NCI-H460 (cell line): Measurements from ENCODE around the gene BCL11B. TPM values are rescaled to one million over a fixed set of nuclear protein-coding genes. Genes with fewer than 3 reads are reported as not detected.

Source experiments
- DNase-seq: peaks from one replicate; pipeline ENCODE4 v3.0.0-alpha.2; 2016; ENCODE audit warnings: low read depth; ENCODE audit errors: extremely low read depth
- polyA plus RNA-seq: library from polyadenylated mRNA; depleted of rRNA; stranded (reverse); fragments of >200 nt; gene quantifications from 2 replicates; pipeline ENCODE4 v1.2.3, GENCODE V29; 2014; cell fraction: nucleus; rRNA removed
- total RNA-seq: library from RNA; depleted of rRNA; stranded (reverse); fragments of >200 nt; shearing (Covaris generic); gene quantifications from 2 replicates; pipeline ENCODE4 v1.2.3, GENCODE V29; 2014; rRNA removed

BCL11B gene
- 0.14 TPM in 1 of 2 replicates, not detected in the other for total RNA-seq
- polyA plus RNA-seq = not detected in 2 replicates

DNA sequence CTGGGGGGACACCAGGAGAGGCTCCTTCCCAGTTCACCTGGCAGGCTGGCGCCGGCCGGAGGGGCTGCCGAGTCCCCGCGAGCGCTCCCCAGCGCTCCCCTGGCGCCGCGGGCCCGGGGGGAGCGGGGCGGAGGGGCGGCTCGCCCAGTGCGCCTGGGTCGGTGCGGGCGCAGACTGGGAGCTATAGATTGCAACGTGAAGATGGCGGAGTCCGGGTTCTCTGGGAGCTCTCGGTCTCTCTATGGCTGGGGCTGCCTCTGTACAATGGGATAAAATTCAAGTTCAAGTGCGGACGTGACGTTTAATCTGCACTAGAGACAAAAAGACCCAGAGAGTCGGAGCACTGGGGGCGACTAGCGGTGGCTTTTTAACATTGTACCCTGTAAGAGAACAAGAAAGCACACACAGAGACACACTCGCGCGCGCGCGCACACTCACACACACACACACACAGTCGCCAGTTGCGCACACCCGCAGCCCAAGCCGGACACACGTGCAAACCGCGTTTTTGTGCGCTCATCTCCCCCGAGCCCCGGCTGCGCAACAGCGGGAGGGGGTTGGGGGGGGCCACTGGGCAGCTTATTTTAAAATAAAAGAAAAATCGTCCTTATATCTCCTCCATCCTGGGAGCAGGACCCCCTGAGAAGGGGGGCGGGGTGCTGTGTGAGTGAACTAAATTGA lies at the start of gene BCL11B:
BCL11B (minus strand) TSS at position 247 of the 681 bp plus-strand sequence. CDS start 979 bp downstream, outside the sequence.
- DNase-seq = peak; percentile 84

DNA sequence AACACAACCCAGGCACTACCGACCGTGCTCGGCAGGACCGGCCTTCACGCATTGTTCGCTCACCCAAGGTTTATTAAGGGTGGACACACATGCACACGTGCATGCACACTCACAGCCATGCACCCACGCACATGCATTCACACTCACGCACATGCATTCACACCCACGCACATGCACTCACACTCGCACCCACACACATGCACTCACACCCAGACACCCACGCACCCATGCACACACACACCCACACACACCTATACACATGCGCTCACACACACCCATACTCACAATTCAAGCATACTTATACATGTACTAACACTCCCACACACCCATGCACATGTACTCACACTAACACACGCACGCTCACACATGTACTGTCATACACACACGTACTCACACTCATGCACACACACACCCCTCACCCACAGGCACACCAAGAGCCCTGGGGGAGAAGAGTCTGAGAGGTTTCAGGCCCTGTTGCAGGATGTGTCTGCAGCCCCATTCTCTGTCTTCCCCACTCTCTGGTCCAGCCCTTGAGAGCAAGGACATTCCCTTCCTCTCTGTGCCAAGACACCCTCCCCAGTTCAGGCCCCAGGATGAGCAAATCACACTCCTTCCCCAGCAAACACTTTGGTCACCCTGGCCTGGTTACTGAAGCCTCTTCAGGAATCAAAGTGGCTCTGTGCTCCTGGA lies 49.4 kb upstream of the BCL11B start:
- no peak for DNase-seq

DNA sequence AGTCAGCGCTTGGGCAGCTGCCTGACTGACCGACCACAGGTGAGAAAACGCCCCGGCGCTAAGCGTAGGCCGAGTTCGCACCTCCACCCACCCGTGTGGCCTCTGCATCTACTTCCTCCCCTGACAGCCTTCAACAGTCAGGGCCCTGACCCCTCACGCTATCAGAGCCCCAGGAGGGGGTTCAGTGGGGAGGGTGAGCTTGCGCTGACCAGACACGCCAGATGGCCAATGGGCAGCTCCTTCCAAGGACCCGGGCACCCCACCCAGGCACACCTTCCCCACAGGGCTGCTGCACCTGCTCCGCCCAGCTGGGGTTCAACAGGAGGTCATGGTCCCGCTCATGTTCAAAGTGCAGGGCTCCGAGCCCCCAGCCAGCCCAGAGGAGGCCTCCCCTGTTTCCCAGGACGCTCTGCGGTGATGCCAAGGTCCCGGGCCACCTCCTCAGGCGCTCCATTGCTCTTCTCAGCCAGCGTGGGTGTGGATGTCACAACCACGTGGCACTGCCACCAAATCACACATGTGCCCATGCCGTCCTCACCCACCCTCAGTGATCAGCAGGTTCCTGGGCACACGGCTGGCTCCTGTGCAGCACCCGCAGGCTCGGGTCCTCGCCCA lies 48.7 kb upstream of the BCL11B start:
- DNase-seq = no peak

DNA sequence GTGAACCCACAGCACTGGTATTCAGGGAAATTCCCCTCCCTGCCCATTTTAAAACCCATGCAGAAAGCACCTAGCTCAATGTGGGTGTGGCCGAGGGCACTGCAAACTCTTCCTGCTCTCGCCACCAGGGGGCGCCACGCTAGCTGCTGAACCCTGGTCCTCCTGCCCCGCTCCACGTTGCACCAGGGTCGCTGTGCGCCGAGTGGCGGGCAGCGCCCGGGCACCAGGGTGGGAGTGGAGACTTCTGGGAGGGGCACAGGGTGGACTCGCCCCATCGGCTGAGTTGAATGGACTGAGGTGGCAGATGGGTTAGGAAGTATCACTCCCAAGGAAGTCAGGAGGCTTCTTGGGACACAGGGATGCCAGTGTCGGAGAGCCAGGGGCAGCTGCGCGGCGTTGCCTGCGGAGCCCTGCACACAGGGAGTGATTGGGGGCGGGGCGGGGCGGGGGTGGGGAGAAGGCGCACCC lies 48.1 kb upstream of the BCL11B start:
- peak; percentile 56 for DNase-seq

DNA sequence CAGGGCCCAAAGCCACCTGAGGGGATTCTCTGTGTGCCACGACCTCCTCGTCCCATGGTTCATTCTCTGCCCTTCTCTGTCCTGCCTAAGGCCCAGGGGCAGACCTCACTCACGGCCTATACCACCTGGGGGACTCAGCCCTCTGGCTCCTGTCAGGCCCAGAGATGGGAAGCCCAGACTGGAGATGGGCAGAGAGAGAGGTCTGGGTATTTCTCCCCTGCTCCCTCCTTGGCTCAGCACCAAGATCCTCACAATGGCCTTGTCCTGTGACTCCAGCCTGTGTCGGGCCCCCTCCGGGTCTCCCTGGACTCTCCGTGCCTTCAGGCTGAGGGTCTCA lies 46.9 kb upstream of the BCL11B start:
- DNase-seq = no peak

DNA sequence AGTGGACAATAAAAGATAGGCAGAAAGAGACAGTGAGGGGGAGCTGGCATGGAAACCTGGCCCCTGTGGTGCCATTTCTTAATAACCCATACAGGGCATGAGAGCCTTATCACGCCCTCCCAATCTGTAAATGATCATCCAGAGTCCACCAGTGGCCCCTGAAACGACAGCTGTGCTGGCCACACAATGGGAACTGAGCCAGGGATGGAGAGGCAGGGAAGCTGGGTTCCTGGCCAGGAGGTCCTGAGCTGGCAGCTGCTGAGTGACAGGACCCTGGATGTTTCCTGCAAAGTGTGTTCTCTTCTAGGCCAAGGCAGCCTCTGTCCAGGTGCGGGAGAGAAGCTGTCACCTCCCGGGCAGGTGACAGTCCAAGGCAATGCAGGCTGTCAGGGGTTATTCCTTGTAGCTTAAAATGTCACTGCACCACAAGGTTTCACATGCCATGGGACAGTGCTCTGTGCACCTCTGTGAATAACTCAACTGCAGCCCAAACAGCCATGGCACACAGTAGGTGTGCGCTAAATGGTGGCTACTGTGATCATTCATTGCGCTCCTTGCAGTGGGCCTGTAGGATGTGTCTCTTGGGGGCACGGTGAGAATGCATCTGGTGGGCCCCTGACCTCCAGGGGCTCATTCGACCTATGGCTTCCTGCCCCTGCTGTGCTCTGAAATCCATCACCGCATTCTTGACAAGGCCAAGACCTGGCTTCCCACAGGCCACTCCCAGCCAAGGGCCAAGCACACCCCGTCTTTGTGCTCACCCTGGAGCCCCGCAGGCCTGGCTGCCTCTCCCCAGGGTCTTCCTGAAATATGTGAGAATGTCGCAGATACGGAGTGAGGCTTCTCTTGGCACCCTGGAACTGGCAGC lies 46.3 kb upstream of the BCL11B start:
- DNase-seq = no peak

DNA sequence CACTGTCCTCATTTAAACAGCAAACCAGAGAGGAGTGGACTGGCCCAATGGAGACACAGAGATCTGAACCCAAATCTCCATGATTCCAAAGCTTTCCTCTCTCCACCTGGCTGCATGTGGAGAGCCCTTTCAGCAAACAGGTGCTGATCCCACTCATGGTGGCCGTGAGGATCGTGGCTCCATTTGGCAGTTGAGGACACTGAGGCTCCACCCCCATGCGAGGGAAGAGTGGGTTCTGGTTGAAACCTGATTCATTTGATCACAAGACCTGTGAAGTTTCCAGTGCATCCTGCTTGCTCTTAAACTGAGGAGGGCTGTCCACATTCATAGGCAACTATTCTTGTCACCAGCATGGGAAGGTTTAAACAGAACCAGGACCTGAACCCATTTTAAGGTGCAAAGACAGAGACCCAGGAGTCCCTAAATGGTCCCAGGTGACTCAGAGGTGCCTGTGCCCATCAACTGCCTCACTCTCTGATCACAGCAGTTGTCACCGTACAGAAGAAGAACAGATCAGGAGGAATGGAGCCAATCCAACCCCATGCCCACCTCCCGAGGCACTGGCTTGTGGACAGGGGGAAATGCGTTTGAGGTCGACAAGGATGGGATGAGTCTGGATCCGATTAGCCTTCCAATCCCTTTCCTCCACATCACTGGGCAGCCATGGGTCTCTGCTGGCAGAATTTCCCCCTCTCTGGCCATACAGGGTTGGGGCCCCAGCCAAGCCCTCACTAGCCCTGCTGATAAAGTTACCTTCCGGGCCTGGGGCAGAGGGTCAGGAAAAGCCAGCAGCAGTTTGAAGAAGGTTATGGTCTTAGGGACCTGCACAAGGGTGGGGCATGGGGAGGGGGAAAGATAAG lies 45.5 kb upstream of the BCL11B start:
- no peak for DNase-seq

DNA sequence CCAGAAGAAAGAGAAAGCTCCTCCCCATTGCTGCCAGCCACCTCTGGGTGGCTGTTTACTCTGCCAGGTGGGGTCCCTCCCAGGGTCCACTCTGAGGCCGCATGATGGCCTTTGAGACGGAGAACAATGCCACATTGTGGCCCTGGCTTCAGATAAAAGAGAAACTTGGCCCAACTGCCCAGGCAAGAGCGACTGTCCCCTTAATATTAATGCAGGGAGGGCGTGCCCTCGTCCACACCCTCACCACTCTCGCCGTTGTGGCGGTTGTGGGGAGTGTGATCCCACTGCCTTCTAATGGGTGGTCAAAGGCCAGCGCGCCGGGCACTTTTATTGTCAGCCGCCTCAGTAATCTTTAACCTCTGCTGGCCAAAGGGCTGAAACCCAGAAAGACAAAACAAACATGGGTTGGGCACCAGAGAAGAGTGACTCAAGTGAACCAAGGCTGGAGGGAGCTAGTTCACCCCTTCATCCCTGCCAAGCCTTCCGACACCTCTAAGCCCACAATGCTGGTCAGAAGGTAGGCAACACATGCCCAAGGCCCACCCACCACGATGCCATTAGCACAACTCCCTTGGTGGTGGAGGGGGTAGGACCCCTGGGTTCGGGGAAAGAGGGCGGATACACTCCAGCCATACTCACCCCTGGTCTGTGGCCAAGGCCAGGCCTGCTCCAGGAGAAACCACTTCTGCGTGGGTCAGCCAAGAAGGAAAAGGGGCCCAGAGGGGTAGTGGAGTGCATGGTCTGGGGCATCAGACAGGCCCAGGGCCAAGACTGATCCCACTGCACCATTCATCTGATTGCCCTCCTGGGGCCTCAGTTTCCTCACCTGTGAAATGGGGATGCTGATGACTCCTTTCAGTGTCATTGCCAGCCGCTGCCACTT lies 44.5 kb upstream of the BCL11B start:
- no peak for DNase-seq

DNA sequence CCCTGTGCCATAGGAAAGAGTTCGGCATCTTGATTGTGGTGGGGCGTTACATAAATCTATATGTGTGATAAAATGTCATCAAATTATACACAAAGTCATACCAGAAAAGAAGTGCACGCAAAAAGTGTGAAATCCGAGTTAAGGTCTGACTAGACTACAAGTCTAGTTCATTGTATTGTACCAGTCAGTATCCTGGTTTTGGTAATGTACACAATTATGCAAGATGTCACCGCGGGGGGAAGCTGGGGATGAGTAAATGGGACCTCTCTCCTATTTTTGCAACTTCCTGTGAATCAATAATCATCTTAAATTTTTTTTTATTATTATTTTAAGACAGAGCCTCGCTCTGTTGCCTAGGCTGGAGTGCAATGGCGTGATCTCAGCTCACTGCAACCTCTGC lies 43.2 kb upstream of the BCL11B start:
- no peak for DNase-seq

DNA sequence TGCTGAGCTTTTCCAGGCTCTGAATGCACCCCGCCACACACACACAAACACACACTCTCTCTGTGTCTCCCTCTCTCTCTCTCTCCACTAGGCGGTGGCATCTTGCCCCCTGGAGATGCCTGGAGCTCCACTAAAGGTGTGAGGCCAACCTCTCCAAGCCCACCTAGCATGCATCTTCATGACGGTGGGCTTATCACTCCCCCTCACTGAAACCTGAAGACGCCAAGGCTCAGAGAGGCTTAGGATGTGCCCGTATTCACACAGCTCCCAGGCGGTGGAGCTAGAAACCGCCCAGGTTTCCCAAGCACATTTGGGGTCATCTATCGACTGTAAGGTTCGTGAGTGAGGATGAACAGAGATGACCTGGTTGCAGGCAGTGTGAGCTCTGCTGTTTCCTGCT lies 42.6 kb upstream of the BCL11B start:
- no peak for DNase-seq

DNA sequence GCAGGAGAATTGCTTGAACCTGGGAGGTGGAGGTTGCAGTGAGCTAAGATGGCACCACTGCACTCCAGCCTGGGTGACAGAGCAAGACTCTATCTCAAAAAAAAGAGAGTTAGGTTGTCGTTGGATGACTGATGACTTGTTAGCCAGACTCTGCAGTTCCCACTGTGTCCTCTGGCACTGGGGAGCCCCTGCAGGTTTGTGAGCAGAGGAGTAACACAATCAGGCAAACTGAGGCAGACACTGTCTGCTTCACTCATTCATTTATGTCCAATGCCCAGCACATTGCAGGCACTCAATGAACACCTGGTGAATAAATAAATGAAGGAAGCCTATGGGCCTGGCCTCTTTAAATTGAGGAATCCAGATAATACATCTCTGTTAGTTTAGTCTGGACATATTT lies 41.2 kb upstream of the BCL11B start:
- DNase-seq = no peak

DNA sequence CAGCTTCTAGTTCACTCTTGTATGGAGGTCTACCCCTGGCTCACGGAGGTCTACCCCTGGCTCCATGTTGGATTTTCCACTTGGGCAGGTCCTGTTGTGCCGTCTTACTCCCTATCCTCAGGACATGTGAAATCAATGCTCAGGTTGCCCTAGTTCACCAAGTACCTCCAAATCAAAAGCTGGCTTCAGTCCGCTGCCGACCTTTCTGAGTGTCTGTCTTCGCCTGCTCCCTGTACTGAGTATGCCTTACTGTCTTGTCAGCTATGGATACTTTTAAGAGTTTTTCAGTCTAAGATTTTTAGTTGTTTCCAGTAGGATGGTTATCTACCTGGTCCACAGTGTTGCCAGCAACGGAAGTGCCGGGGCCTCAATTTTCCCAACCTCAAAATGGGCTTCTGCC lies 40.1 kb upstream of the BCL11B start:
- no peak for DNase-seq

DNA sequence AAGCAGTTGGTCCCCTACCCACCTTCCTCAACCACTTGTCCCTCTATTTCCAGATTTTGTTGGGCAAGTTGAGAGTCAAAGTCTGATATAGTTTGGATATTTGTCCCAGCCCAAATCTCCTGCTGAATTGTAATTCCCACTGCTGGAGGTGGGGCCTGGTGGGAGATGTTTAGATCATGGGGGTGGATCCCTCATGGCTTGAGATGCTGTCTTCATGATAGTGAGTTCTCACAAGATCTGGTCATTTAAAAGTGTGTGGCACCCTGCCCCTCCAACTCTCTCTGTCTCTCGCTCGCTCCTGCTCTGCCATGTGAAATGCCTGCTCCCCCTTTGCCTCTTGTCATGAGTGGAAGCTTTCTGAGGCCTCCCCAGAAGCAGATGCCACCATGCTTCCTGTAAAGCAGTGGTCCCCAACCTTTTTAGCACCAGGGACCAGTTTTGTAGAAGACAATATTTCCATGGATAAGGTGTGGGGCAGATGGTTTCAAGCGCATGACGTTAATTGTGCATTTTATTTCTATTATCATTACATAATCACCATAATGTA lies 37.3 kb upstream of the BCL11B start:
- no peak for DNase-seq

DNA sequence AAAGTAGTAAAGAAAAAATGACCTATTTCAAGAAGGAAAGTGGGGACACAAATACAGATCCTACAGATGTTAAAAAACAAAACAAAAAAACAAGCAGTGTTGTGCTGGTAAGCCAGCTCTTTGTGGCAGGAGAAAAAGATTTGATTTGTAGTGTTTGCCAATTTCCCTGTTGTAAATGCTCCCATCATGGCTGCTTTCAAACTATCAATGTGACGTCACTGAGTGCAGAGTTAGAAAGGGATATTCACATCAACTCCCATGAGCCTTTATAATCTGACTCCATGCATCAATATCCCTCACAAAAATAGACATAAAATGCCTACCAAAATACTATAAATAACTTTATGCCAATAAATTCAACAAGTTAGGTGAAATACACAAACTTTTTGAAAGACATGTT lies 32.2 kb upstream of the BCL11B start:
- DNase-seq = no peak

DNA sequence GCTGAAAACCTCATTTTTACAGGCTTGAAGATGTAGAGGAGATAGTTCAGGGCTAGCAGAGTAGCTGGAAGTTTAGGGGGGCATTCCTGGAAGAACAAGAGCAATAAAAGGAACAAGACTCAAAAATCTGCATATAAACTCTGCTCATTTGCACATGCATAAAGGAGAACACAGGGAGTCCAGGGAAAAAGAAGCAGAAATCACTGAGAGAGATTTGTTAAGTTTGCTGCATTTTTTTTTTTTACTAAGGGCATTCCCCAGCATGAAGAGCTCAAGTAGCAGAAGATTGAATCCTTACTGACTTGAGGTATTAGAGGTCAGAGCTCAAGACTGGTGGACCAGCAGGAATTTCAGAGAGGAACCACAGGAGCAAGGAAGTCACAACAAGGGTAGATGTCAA lies 28.2 kb upstream of the BCL11B start:
- no peak for DNase-seq

DNA sequence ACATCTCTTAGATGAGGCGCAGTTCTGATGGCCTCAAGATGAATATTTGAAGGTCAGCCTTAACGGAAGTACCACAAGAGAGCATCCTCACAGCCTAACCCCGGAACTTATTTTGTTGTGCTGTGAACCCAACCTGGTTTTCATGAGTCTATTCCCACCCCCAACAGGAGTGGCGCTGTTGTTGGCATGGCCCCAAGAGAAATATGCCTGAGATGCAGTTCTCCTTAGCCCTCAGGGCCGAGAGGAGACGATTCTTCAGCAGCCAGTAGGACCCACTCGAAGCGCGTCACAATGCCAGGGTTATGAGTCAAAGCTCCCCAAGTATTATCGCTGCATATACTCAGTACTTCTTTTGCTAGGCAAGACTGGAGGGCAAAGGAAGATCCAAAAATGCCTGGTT lies 24.5 kb upstream of the BCL11B start:
- DNase-seq = no peak

DNA sequence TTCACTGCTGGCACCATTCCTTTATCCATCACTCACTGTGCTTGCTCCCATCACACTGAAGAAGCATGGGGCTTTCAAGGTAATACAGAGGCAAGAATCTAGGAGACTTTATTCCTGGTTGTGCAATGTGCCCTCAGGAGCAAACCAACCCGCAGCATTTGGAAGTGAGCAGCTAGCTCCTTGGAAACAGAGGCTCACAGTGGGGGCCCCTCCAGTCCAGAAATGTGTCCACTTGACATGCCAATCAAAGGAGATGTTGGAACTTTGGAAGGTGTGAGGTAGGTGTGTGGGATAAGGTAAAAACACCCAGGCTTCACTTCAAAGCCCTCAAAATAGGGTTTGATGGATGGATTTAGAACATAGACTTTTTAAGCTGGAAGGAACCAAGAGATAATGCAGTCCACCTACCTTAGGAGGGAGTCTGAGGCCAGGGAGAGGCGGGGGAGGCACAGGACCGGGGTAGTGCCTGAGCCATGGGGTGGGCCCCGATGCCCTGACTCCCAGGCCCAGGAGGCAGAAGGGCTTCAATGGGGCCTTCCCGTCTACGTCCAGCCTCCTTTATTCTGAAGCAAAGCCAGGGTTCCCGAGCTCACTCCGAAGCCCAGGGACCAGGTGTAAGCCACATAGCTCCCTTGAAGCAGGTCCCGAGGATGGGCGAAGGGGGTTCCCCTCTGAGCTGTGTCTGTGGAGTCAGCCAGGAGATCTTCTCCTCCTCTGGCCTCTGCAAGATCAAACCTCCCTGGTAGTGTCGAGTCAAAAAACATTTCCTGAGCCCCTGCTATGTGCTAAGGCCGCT lies 17.6 kb upstream of the BCL11B start:
- no peak for DNase-seq

DNA sequence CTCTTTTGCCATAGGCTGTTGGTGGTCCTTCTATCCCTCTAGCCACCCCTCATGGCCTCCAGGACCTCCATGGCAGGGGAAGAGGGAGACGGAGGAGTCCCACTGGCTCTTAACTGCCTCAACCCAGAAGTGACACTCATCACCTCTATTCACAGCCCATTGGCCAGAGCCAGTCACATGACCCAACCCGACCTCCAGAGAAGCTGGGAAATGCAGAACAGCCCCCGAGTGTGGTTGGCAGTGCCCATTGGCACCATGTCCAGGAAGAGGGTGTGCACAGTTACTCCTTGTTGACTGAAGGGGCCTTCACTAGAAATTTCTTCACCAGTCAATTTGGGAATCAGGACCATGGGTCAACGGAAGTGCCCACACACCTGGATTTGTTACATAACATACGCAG lies 17.0 kb upstream of the BCL11B start:
- DNase-seq = no peak
